PC-3 (cell line): ENCODE measurements around the gene EPS8.

Source experiments
- EZH2 ChIP-seq: fragments of 300-600 bp; sonication (generic); IDR thresholded peaks from one replicate; pipeline ENCODE4 v1.6.1; 2017; ENCODE audit warnings: antibody characterized with exemption, mild to moderate bottlenecking, low read length; ENCODE audit not compliant: unreplicated experiment
- TF ChIP-seq, protein P1 (sequence below): fragments of 300-600 bp; sonication (generic); conservative IDR thresholded peaks from 2 replicates; pipeline ENCODE4 v1.5.1; 2017; ENCODE audit warnings: antibody characterized with exemption, low read depth, mild to moderate bottlenecking, low read length

DNA sequence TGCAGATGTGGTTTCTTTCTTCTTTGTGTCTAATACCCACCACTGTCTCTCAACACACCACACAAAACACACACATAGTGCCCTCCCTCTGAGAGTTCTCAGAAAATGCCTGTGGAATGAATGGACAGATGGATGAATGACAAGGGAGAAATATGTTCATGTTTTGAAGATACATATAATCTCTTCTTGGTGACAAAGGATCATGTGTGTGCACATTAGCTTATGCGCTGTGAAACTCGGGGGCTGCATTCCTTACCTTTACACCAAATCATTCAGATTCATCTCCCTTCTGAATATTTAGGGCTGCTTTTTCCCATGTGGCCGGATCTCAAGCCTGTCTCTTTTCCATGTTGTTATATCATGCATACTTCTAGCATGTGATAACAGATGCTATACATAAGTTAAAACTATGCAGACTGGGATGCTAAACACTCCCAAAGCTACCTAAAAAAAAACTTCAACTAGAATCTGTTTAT, 111.4 kb downstream of the EPS8 start:
- no peak for TF ChIP-seq EZH2
- TF ChIP-seq, protein P1, sequence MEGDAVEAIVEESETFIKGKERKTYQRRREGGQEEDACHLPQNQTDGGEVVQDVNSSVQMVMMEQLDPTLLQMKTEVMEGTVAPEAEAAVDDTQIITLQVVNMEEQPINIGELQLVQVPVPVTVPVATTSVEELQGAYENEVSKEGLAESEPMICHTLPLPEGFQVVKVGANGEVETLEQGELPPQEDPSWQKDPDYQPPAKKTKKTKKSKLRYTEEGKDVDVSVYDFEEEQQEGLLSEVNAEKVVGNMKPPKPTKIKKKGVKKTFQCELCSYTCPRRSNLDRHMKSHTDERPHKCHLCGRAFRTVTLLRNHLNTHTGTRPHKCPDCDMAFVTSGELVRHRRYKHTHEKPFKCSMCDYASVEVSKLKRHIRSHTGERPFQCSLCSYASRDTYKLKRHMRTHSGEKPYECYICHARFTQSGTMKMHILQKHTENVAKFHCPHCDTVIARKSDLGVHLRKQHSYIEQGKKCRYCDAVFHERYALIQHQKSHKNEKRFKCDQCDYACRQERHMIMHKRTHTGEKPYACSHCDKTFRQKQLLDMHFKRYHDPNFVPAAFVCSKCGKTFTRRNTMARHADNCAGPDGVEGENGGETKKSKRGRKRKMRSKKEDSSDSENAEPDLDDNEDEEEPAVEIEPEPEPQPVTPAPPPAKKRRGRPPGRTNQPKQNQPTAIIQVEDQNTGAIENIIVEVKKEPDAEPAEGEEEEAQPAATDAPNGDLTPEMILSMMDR, result no peak
